ENCODE measurements around the gene UBAC2. TPM values are rescaled to one million over a fixed set of nuclear protein-coding genes. Genes with fewer than 3 reads are reported as not detected.

The UBAC2 gene
- polyA plus RNA-seq, 1 experiment: 71.4 TPM

DNA sequence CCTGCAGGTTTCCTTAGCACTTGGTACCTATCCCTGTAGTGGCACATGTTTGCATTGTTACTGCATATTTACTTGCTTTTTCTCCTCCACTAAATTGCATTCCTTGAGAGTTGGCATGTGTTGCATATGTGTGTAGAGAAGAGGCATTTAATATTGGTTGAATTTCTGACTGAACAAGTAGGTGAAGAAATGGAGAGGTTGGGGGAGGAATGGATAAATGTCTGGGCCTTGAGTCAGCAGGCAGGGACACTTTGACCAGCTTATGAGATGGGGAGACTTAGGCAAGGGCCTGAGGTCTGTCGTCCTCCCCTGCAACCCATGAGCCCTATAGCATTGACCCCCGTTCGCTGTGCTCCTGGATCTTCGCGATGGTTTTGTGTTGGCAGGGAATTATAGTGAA, 59.6 kb downstream of the UBAC2 start:
- no peak for DNase-seq (ENCODE audit: low read depth, low spot score)
- Histone ChIP-seq H3K9me3 (ENCODE audit: control insufficient read depth, insufficient read depth, low read length) (no peaks in the 10 kb centered on the region), H3K4me3 (ENCODE audit: low read depth, low read length) (no peak overlapping the region), H3K27me3 (ENCODE audit: control insufficient read depth, insufficient read depth, low read length) (no peaks in the 10 kb centered on the region), H3K27ac (ENCODE audit: low read depth, low read length) (no peak overlapping the region)
- TF ChIP-seq CTCF (IDR thresholded peaks at IDR 0.05; ENCODE audit: low read depth, low read length): no peak
- CTCF ChIA-PET: interaction anchor here (0.6 to 2.7 kb wide), 3 partner anchors 10 to 176 kb away, joined by 4 to 22 read pairs (median 12); no protein-coding TSS in a partner anchor
- POLR2A ChIA-PET: interaction anchor here (1.2 kb wide), 1 partner anchor 60 kb away, joined by 3 read pairs; the partner anchor contains the start of gene UBAC2

DNA sequence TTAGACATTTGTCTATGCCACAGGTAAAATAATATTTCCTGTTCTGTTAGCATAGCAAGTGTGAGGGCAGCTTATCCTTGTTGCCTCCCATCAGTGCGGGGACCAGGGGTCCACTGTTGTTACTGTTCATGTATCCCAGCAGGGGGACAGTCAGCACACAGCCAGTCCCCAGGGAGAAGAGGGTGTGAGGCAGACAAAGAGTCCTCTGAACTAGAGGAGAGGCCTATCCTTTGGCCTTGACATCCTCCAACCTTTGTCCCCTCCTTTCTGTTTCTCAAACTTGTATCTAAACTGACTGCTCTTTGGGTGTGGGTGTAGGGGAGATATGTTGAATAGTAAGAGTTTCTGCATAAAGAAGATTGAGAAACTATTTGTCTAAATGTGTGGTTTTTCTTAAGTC, 60.4 kb downstream of the UBAC2 start:
- Histone ChIP-seq H3K27ac (ENCODE audit: low read depth, low read length) (no peak overlapping the region), H3K4me3 (ENCODE audit: low read depth, low read length) (no peak overlapping the region), H3K9me3 (ENCODE audit: control insufficient read depth, insufficient read depth, low read length) (no peaks in the 10 kb centered on the region), H3K27me3 (ENCODE audit: control insufficient read depth, insufficient read depth, low read length) (no peaks in the 10 kb centered on the region)
- CTCF ChIA-PET: interaction anchor here (1.0 to 2.7 kb wide), 3 partner anchors 9 to 175 kb away, joined by 4 to 22 read pairs (median 12); no protein-coding TSS in a partner anchor
- no peak for DNase-seq (ENCODE audit: low read depth, low spot score)
- POLR2A ChIA-PET: no interaction called here
- no peak for TF ChIP-seq CTCF (IDR thresholded peaks at IDR 0.05; ENCODE audit: low read depth, low read length)

DNA sequence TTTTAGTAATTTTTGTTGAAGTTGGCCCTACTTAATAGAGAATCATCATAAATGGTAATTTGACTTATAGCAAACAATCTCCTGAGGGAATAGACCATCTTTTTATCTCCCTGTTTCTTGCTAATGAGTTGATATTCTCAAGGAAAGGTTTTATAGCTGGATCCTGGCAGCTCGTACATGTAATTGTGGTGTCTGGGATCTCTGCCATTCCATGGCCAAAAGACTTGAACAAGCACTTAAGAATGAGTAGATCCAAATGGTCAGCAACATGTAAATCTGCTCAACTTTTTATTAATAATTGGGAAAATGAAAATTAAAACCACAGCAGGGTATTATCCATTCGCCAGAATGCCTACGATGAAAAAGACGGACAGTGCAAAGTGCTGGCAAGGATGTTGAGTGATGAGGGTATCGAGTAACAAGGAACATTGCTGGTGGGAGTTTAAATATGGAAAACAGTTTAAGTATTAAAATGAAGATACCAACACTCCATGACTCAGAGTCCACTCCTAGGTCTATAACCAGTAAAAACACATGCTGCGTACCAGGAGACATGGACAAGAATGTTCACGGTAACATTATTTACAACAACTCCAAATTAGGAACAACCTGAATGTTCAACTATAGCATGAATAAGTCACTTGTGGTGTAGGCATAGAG, 62.6 kb downstream of the UBAC2 start:
- H3K27me3 ChIP-seq (ENCODE audit: control insufficient read depth, insufficient read depth, low read length): no peaks in the 10 kb centered on the region

GRCh38 chr13:99264051-99264450, 63.4 kb downstream of the UBAC2 start:
- Histone ChIP-seq H3K27me3 (ENCODE audit: control insufficient read depth, insufficient read depth, low read length) (no peaks in the 10 kb centered on the region), H3K27ac (ENCODE audit: low read depth, low read length) (no peak overlapping the region), H3K4me3 (ENCODE audit: low read depth, low read length) (no peak overlapping the region), H3K9me3 (ENCODE audit: control insufficient read depth, insufficient read depth, low read length) (no peaks in the 10 kb centered on the region)
- no peak for DNase-seq (ENCODE audit: low read depth, low spot score)
- no peak for TF ChIP-seq CTCF (IDR thresholded peaks at IDR 0.05; ENCODE audit: low read depth, low read length)
- POLR2A ChIA-PET: interaction anchor here (0.6 kb wide), 1 partner anchor 15 kb away, joined by 3 read pairs; no protein-coding TSS in a partner anchor
- CTCF ChIA-PET: interaction anchor here (1.2 to 15.0 kb wide), 5 partner anchors 62 to 174 kb away, joined by 3 to 767 read pairs (median 9); no protein-coding TSS in a partner anchor

More for the DNA sequence above, 62.6 kb downstream of the UBAC2 start:
- DNase-seq (ENCODE audit: low read depth, low spot score): no peak
- no peak overlapping the region for H3K27ac ChIP-seq (ENCODE audit: low read depth, low read length)
- CTCF ChIA-PET: interaction anchor here (1.8 to 15.0 kb wide), 3 partner anchors 61 to 175 kb away, joined by 5 to 767 read pairs (median 241); no protein-coding TSS in a partner anchor
- no peak for TF ChIP-seq CTCF (IDR thresholded peaks at IDR 0.05; ENCODE audit: low read depth, low read length)
- H3K9me3 ChIP-seq (ENCODE audit: control insufficient read depth, insufficient read depth, low read length): no peaks in the 10 kb centered on the region
- POLR2A ChIA-PET: no interaction called here
- no peak overlapping the region for H3K4me3 ChIP-seq (ENCODE audit: low read depth, low read length)

- POLR2A ChIA-PET: interaction anchor here (0.5 to 1.1 kb wide), 2 partner anchors 65 to 88 kb away, joined by 3 to 6 read pairs; partner anchors contain the start of gene UBAC2
Measured at GRCh38 chr13:99265162-99265800, 64.6 kb downstream of the UBAC2 start.

More at GRCh38 chr13:99265162-99265800, 64.6 kb downstream of the UBAC2 start:
- no peaks in the 10 kb centered on the region for H3K9me3 ChIP-seq (ENCODE audit: control insufficient read depth, insufficient read depth, low read length)
- no peak for TF ChIP-seq CTCF (IDR thresholded peaks at IDR 0.05; ENCODE audit: low read depth, low read length)
- H3K27me3 ChIP-seq (ENCODE audit: control insufficient read depth, insufficient read depth, low read length): no peaks in the 10 kb centered on the region
- no peak overlapping the region for H3K4me3 ChIP-seq (ENCODE audit: low read depth, low read length)
- CTCF ChIA-PET: interaction anchor here (0.6 to 15.0 kb wide), 33 partner anchors 9 to 425 kb away, joined by 3 to 767 read pairs (median 4); partner anchors contain the start of gene UBAC2
- no peak for DNase-seq (ENCODE audit: low read depth, low spot score)
- H3K27ac ChIP-seq (ENCODE audit: low read depth, low read length): no peak overlapping the region

Measured in AG04450 (cell line).